ENCODE measurements around the gene FRAS1. TPM values are rescaled to one million over a fixed set of nuclear protein-coding genes. Genes with fewer than 3 reads are reported as not detected.

FRAS1 gene
- 1.3 and 3.1 TPM in 2 replicates for total RNA-seq

DNA sequence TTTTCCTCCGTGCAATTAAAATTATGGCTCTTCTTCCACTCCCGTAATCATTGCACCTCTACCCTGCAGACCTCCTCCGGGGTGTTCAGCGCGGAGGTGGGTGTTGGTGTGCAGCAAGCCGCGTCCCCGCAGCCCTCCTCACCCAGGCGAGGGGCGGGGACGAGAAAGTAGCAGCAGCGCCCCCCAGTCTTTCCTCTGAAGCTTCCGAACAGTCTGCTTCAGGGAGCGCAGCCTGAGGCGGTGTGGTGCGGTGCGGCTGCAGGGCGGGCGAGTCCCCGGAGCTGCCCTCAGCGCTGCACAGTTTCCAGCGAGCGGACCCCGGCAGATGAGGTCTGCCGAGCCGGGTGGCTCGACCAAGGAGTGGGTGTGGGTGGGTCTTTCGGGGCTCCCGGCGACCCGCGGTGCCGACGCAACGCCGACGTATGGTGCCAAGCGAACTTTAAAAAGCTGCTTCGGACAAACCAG, at the start of gene FRAS1:
Gene FRAS1, plus strand, starts transcription at position 189 of the 465 bp plus-strand sequence. CDS start 687 bp downstream, outside the sequence.

DNA sequence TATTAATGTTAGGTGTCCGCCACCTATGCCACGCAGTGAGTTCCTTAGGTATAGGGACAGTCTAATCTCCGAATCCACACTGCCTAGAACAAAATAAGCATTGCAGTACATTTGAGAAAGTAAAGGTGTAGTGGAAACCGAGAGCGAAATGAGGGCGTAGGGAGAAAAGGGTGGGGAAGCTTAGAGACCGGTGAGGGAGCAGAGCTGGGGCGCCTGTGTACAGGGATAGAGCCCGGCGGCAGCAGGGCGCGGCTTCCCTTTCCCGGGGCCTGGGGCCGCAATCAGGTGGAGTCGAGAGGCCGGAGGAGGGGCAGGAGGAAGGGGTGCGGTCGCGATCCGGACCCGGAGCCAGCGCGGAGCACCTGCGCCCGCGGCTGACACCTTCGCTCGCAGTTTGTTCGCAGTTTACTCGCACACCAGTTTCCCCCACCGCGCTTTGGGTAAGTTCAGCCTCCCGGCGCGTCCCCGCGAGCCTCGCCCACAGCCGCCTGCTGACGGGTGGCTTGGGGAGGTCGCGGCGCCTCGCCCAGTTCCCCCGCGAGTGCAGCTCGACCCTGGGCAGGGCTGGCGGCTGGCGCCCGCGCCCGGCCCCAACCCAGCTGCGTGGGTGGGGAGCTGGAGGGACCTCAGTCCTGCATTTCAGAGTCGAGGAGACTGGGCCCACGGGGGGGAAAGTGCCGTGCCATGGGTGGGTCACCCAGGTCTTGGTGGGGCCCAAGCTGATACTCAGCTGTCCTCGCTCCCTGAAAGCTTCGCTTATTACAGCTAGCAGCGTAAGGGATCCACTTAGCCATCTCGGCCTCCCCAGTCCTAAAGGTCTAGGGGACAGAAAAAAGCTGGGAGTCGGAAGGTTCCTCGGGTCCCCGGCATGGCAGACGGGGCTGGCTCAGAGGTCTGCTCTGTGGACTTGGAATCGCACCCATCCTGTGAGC, 494.6 kb downstream of the FRAS1 start, which contains the start of gene ANXA3:
Gene ANXA3, plus strand, starts transcription at position 351 of the 932 bp plus-strand sequence. CDS start 2,704 bp downstream, outside the sequence.

Other genes starting within 250 kb of the FRAS1 start
- 13.1 and 15.6 TPM in 2 replicates for gene CNOT6L, start 238.0 kb upstream of the FRAS1 start, total RNA-seq
- 25.2 and 33.8 TPM in 2 replicates for gene MRPL1, start 194.5 kb upstream of the FRAS1 start, total RNA-seq

Data from uterine smooth muscle cell (primary cell).